Spinal cord (tissue), 10 donors: ENCODE results near the gene SPATA25. TPM values are rescaled to one million over a fixed set of nuclear protein-coding genes. Genes with fewer than 3 reads are reported as not detected.

ENCODE experiments used
- DNase-seq, 6 donors: peaks; one replicate each; pipeline versions ENCODE4 v3.0.0 to v3.0.0-alpha.2; 2013 to 2015; ENCODE audit warnings: low spot score in 6 of 6, low read depth in 4 of 6
- H3K27ac ChIP-seq: one replicate; pipeline ENCODE4 v1.5.1; 2013; ENCODE audit warnings: low read depth, low read length, control low read depth
- H3K27me3 ChIP-seq: one replicate; pipeline ENCODE4 v1.6.1; 2013; ENCODE audit warnings: low read length; ENCODE audit not compliant: control insufficient read depth, insufficient read depth
- H3K36me3 ChIP-seq: one replicate; pipeline ENCODE4 v1.6.1; 2013; ENCODE audit warnings: low read length; ENCODE audit not compliant: control insufficient read depth, insufficient read depth
- H3K4me1 ChIP-seq: one replicate; pipeline ENCODE4 v1.6.1; 2013; ENCODE audit warnings: low read length; ENCODE audit not compliant: control insufficient read depth, insufficient read depth
- H3K4me3 ChIP-seq: one replicate; pipeline ENCODE4 v1.5.1; 2013; ENCODE audit warnings: low read depth, low read length, control low read depth
- H3K9me3 ChIP-seq: one replicate; pipeline ENCODE4 v1.6.1; 2013; ENCODE audit warnings: low read length; ENCODE audit not compliant: control insufficient read depth, insufficient read depth
- WGBS: methylation state at CpG from one replicate; pipeline ENCODE4 v1.1.5; 2013; ENCODE audit warnings: missing lambda C conversion rate; ENCODE audit not compliant: insufficient coverage; 5-methylcytosine and 5-hydroxymethylcytosine counted together
- polyA plus RNA-seq, 2 donors: library from polyadenylated mRNA; unstranded; fragments of 120-200 nt; gene quantifications; one replicate each; pipeline ENCODE4 v1.2.1, GENCODE V29; 2013; ENCODE audit not compliant: insufficient read length in 2 of 2
- total RNA-seq, 2 donors: library from RNA; depleted of rRNA in 1 of 2; stranded (reverse); fragments of 120-200 nt in 1 of 2; fragments of >200 nt in 1 of 2; gene quantifications; one replicate each; pipeline versions ENCODE4 v1.2.3 to v1.2.4, GENCODE V29; 2013 to 2014
- donor health status: healthy.

Gene SPATA25
- total and polyA plus RNA-seq, 4 donors = 1.3 to 5.6 (median 2.8) TPM

DNA sequence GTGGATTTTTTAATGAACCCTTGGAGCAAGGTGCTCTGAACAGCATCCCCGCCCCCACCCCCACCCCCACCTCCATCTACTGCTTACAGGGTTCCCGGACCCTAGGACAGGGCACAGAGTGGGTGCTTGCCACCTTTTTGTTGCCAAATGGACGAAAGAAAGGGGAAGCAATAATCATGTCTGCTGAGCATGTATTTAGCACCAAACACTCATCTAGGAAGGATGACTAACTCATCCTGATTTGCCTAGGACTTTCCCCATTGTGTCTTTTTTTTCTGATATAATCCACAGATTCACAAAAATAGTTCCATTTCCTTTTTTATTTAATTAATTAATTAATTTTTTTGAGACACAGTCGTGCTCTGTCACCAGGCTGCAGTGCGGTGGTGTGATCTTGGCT is 25.7 kb upstream of the SPATA25 start:
- no peak overlapping the region for H3K27ac ChIP-seq

DNA sequence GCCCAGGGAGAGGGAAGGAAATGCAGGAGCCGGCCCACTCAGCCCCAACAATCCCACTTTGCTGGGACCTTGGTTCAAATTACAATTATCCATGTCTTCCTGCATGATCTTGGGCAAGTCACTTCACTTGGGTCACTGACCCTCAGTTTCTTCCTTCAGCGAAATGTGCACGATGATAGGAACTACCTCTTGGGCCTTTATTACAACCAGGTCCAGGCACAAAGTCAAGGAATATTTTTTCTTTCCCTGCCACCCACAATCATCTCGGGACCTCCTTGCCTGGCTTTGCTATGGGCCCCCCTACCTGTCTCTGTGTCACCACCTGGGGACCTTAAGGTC is 24.9 kb upstream of the SPATA25 start:
- no peak for DNase-seq
- Histone ChIP-seq H3K4me3 (peak overlapping the region; percentile 76), H3K9me3 (no peaks in the 10 kb centered on the region), H3K36me3 (peaks cover 20% of the 10 kb centered on the region), H3K4me1 (peaks cover 37% of the 10 kb centered on the region), H3K27me3 (no peaks in the 10 kb centered on the region), H3K27ac (peak overlapping the region; percentile 94)
- WGBS = 11% methylated on average over 4 of the region's 4 CpGs

More for the DNA sequence above, 25.7 kb upstream of the SPATA25 start:
- Histone ChIP-seq H3K36me3 (peaks cover 12% of the 10 kb centered on the region), H3K4me1 (peaks cover 37% of the 10 kb centered on the region), H3K9me3 (no peaks in the 10 kb centered on the region), H3K4me3 (no peak overlapping the region), H3K27me3 (no peaks in the 10 kb centered on the region)
- no peak for DNase-seq
- 100% methylated on average over 1 of the region's 5 CpGs for WGBS

DNA sequence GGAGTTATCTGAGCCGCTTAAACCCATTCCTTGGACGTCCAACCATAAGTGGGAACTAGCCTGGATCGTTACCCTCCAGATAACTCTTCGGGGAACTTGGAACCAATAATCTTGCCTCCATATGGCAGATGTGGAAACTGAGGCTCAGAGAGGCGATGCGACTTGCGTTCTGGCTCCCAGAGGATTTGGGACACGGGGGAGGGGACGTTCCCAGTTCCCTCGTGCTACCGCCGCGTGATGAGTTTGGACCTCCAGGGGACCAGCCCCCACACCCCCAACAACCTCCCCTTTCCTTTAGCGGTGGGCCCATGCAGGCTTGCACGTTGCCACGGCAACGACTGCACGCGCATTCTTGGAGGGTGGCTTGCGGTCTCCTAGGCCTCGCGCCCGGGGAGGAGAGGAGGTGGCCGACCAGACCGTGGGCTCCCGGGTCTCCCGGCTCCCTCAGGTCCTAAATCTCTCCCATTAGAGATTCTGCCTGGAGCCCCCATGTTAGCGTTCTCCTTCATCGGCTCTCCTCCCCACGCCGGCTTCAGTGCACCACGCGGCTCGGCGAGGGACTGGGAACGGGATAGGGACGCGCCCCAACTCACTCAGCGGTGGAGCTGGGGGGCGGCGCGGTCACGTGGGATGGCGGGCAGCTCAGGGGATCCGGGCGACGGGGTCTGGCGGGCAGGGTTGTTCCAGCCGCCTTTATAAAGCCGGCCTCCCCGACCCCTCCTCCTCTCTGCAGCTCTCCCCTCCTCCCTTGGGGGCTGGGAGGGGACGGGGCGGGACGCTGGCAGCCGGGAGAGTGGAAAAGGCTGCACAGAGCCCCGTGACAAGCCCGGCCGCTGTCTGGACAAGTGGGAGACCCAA is 24.3 kb upstream of the SPATA25 start, which contains the start of gene PLTP:
TSS of gene PLTP (minus strand) at position 670 of the 858 bp plus-strand sequence. CDS start 703 bp downstream, outside the sequence.
- peak; percentile 61 to 93 (median 80) for DNase-seq
- WGBS = under 1% methylated on average over 43 of the region's 58 CpGs
- Histone ChIP-seq H3K4me3 (peak within 1 kb of the TSS; percentile 76), H3K27me3 (no peaks in the 10 kb centered on the region), H3K36me3 (peaks cover 24% of the 10 kb centered on the region), H3K9me3 (no peaks in the 10 kb centered on the region), H3K27ac (peak within 1 kb of the TSS; percentile 94), H3K4me1 (peaks cover 37% of the 10 kb centered on the region)

GRCh38 chr20:45910670-45911485 is 23.5 kb upstream of the SPATA25 start:
- Histone ChIP-seq H3K27me3 (no peaks in the 10 kb centered on the region), H3K4me1 (peaks cover 37% of the 10 kb centered on the region), H3K9me3 (no peaks in the 10 kb centered on the region), H3K27ac (peak overlapping the region; percentile 94), H3K36me3 (peaks cover 29% of the 10 kb centered on the region), H3K4me3 (peak overlapping the region; percentile 76)
- WGBS = 2% methylated on average over 32 of the region's 43 CpGs
- peak; percentile 69 to 98 (median 82) for DNase-seq

- no peaks in the 10 kb centered on the region for H3K27me3 ChIP-seq
- DNase-seq = no peak
- peaks cover 37% of the 10 kb centered on the region for H3K4me1 ChIP-seq
- H3K4me3 ChIP-seq = peak overlapping the region; percentile 76
- WGBS = 85% methylated on average over 19 of the region's 22 CpGs
- H3K36me3 ChIP-seq = peaks cover 31% of the 10 kb centered on the region
- H3K9me3 ChIP-seq = no peaks in the 10 kb centered on the region
- H3K27ac ChIP-seq = peak overlapping the region; percentile 94
These were observed 22.6 kb upstream of the SPATA25 start for GRCh38 chr20:45909817-45910669.

- Histone ChIP-seq H3K4me1 (peaks cover 37% of the 10 kb centered on the region), H3K4me3 (no peak overlapping the region), H3K9me3 (no peaks in the 10 kb centered on the region), H3K36me3 (peaks cover 38% of the 10 kb centered on the region), H3K27me3 (no peaks in the 10 kb centered on the region), H3K27ac (no peak overlapping the region)
- WGBS = 91% methylated on average over 11 of the region's 12 CpGs
- DNase-seq = no peak
These were observed 21.9 kb upstream of the SPATA25 start for GRCh38 chr20:45909336-45909808.

- H3K9me3 ChIP-seq = no peaks in the 10 kb centered on the region
- H3K36me3 ChIP-seq = peaks cover 45% of the 10 kb centered on the region
- WGBS = 98% methylated on average over 2 of the region's 2 CpGs
- no peak for DNase-seq
- peaks cover 37% of the 10 kb centered on the region for H3K4me1 ChIP-seq
- H3K27me3 ChIP-seq = no peaks in the 10 kb centered on the region
- no peak overlapping the region for H3K27ac ChIP-seq
- no peak overlapping the region for H3K4me3 ChIP-seq
These were observed 20.7 kb upstream of the SPATA25 start for GRCh38 chr20:45908084-45908483.

DNA sequence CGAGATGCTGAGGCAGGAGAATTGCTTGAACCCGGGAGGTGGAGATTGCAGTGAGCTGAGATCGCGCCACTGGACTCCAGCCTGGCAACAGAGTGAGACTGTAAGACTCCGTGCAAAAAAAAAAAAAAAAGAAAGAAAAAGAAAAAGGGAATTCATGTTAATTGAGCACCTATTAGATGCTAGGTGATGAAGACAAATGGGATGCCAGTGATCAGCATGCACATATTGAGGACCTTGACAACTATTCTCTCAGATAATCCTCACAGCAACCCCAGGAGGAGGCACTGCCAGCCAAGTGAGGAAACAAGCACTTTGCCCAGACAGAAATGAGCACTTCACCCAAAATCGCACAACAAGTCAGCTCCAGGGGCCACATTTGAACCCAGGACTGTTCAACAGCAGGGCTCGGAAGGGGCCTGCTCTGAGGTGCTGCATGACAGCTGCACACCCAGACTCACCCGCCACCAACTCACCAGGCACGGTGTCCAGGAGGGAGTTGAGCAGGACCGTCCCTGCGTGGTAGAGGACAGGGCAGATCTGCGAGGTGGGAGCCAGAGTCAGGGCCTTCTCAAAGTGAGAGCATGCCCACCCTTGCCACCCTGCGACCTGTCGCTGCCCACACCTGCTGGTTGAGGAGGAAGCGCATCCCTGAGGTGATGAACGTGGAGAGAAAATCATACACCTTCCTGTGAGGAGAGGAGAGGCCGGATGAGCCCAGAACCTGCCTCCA is 20.0 kb upstream of the SPATA25 start:
- 96% methylated on average over 17 of the region's 17 CpGs for WGBS
- no peak overlapping the region for H3K27ac ChIP-seq
- peaks cover 32% of the 10 kb centered on the region for H3K4me1 ChIP-seq
- no peak overlapping the region for H3K4me3 ChIP-seq
- no peaks in the 10 kb centered on the region for H3K27me3 ChIP-seq
- peaks cover 50% of the 10 kb centered on the region for H3K36me3 ChIP-seq
- DNase-seq = no peak
- no peaks in the 10 kb centered on the region for H3K9me3 ChIP-seq
